ENCODE results near the gene AOC2. TPM values are rescaled to one million over a fixed set of nuclear protein-coding genes. Genes with fewer than 3 reads are reported as not detected.

The AOC2 gene
- total and polyA plus RNA-seq, 2 of the 13 experiments (the other 11 are each of a cell fraction or from before 2014, with no cell fraction given): 1.2 to 3.3 TPM

DNA sequence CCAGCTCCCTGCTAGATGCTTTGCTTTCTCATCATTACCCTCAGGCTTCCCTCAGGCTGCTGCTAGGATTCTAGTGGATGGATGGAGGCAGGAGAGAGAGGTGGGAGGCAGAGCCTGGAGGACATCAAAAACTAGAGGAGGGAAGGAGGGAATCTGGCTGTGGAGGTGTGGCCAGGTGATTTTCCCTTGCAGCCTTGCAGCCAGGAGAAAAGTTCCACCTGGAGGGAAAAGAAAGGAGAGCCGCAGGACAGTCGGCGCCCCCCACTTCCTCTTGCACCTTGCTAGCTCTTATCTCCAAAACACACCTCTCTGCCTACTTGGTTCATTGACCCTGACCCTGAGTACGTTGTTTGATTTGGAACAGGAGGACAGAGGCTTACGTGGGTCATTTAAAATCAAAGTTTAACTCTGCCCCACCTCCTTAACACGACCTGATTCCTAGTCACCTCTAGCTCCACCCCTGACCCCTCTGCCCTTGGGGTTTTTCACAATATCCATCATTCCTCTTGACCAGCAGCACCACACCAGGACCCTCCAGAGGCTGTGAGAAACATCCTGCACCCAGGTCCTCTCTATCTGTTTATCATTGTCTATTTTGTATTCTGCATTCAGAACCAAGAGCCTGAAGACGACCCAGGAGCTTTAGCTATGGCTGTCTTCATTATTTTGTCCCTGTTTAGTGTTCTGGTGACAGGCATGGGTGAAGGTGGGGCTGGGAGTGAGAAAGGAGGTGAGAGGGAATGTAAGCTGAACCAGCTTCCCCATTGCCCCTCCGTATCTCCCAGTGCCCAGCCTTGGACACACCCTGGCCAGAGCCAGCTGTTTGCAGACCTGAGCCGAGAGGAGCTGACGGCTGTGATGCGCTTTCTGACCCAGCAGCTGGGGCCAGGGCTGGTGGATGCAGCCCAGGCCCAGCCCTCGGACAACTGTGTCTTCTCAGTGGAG, 22.5 kb downstream of the AOC2 start (continued):
- TF ChIP-seq, protein P1, sequence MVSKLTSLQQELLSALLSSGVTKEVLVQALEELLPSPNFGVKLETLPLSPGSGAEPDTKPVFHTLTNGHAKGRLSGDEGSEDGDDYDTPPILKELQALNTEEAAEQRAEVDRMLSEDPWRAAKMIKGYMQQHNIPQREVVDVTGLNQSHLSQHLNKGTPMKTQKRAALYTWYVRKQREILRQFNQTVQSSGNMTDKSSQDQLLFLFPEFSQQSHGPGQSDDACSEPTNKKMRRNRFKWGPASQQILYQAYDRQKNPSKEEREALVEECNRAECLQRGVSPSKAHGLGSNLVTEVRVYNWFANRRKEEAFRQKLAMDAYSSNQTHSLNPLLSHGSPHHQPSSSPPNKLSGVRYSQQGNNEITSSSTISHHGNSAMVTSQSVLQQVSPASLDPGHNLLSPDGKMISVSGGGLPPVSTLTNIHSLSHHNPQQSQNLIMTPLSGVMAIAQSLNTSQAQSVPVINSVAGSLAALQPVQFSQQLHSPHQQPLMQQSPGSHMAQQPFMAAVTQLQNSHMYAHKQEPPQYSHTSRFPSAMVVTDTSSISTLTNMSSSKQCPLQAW (CRISPR knock-in tag; IDR thresholded peaks at IDR 0.05): peak; percentile 84
- TF ChIP-seq, protein P2, sequence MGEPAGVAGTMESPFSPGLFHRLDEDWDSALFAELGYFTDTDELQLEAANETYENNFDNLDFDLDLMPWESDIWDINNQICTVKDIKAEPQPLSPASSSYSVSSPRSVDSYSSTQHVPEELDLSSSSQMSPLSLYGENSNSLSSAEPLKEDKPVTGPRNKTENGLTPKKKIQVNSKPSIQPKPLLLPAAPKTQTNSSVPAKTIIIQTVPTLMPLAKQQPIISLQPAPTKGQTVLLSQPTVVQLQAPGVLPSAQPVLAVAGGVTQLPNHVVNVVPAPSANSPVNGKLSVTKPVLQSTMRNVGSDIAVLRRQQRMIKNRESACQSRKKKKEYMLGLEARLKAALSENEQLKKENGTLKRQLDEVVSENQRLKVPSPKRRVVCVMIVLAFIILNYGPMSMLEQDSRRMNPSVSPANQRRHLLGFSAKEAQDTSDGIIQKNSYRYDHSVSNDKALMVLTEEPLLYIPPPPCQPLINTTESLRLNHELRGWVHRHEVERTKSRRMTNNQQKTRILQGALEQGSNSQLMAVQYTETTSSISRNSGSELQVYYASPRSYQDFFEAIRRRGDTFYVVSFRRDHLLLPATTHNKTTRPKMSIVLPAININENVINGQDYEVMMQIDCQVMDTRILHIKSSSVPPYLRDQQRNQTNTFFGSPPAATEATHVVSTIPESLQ (CRISPR knock-in tag; conservative IDR thresholded peaks at IDR 0.05): no peak
- TF ChIP-seq, protein P3, sequence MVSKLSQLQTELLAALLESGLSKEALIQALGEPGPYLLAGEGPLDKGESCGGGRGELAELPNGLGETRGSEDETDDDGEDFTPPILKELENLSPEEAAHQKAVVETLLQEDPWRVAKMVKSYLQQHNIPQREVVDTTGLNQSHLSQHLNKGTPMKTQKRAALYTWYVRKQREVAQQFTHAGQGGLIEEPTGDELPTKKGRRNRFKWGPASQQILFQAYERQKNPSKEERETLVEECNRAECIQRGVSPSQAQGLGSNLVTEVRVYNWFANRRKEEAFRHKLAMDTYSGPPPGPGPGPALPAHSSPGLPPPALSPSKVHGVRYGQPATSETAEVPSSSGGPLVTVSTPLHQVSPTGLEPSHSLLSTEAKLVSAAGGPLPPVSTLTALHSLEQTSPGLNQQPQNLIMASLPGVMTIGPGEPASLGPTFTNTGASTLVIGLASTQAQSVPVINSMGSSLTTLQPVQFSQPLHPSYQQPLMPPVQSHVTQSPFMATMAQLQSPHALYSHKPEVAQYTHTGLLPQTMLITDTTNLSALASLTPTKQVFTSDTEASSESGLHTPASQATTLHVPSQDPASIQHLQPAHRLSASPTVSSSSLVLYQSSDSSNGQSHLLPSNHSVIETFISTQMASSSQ (IDR thresholded peaks at IDR 0.05; ENCODE audit: low read depth): peak; percentile 78
- TF ChIP-seq, protein P3 (CRISPR knock-in tag; IDR thresholded peaks at IDR 0.05; ENCODE audit: borderline replicate concordance): peak; percentile 90; the same call in 1 of the 2 replicates
- TF ChIP-seq, protein P4, sequence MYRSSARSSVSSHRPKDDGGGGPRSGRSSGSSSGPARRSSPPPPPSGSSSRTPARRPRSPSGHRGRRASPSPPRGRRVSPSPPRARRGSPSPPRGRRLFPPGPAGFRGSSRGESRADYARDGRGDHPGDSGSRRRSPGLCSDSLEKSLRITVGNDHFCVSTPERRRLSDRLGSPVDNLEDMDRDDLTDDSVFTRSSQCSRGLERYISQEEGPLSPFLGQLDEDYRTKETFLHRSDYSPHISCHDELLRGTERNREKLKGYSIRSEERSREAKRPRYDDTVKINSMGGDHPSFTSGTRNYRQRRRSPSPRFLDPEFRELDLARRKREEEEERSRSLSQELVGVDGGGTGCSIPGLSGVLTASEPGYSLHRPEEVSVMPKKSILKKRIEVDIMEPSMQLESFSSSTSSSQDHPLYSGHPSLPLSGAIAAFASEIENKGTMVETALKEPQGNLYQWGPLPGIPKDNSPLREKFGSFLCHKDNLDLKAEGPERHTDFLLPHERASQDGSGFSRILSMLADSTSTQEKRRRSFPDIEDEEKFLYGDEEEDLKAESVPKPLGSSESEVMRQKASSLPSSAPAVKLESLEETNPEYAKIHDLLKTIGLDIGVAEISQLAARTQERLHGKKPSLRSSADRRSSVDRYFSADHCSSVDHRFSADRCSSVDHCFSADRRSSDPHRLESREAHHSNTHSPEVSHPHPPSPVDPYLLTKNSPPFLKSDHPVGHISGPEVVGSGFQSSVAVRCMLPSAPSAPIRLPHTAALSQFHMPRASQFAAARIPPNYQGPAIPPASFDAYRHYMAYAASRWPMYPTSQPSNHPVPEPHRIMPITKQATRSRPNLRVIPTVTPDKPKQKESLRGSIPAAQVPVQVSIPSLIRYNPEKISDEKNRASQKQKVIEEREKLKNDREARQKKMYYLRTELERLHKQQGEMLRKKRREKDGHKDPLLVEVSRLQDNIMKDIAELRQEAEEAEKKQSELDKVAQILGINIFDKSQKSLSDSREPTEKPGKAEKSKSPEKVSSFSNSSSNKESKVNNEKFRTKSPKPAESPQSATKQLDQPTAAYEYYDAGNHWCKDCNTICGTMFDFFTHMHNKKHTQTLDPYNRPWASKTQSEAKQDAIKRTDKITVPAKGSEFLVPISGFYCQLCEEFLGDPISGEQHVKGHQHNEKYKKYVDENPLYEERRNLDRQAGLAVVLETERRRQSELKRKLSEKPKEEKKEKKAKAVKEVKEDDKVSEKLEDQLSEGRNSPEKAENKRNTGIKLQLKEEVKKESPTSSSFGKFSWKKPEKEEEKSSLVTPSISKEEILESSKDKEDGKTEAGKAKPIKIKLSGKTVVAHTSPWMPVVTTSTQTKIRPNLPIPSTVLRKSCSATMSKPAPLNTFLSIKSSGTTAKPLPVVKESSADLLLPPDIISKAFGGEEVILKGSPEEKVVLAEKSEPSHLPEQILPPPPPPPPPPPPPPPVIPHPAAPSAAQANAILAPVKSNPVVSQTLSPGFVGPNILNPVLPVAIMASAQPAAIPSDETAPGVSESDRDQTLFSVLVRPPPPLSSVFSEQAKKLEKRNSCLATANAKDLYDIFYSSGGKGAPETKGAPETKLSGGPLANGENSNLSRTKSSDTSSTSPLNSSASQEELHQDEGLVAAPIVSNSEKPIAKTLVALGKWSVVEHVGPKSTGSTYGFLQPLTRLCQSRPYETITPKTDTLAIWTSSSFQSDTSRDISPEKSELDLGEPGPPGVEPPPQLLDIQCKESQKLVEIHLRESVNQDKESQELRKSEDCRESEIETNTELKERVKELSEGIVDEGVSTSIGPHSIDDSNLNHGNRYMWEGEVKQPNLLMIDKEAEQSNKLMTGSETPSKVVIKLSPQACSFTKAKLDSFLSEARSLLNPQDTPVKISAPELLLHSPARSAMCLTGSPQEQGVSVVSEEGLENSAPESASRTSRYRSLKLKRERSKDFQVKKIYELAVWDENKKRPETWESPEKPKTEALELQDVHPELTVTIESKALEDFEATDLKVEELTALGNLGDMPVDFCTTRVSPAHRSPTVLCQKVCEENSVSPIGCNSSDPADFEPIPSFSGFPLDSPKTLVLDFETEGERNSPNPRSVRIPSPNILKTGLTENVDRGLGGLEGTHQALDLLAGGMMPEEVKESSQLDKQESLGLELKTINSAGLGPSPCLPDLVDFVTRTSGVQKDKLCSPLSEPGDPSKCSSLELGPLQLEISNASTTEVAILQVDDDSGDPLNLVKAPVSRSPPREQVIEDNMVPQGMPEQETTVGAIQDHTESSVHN (CRISPR knock-in tag; IDR thresholded peaks at IDR 0.05): no peak
- no peak for TF ChIP-seq SOX6 (IDR thresholded peaks at IDR 0.05)
- peak; percentile 92 for TF ChIP-seq SOX6 (CRISPR knock-in tag; IDR thresholded peaks at IDR 0.05)
- TF ChIP-seq FOXK1 (CRISPR knock-in tag; IDR thresholded peaks at IDR 0.05; ENCODE audit: borderline replicate concordance, low read depth): peak; percentile 63; the same call in 1 of the 2 replicates
- TF ChIP-seq, protein P5, sequence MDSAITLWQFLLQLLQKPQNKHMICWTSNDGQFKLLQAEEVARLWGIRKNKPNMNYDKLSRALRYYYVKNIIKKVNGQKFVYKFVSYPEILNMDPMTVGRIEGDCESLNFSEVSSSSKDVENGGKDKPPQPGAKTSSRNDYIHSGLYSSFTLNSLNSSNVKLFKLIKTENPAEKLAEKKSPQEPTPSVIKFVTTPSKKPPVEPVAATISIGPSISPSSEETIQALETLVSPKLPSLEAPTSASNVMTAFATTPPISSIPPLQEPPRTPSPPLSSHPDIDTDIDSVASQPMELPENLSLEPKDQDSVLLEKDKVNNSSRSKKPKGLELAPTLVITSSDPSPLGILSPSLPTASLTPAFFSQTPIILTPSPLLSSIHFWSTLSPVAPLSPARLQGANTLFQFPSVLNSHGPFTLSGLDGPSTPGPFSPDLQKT (CRISPR knock-in tag; IDR thresholded peaks at IDR 0.05; ENCODE audit: borderline replicate concordance): no peak

Data from HepG2 (cell line).